K562 (cell line): Measurements from ENCODE around the gene APOL2. TPM values are rescaled to one million over a fixed set of nuclear protein-coding genes. Genes with fewer than 3 reads are reported as not detected.

Experiments
- CSDE1 ChIP-seq, 2 experiments: fragments of 450-650 bp; IDR thresholded peaks; 2 replicates each; pipeline ENCODE4 v1.6.1; 2016; ENCODE audit warnings: mild to moderate bottlenecking in 1 of 2
- GABPA ChIP-seq: fragments of 200-800 bp; sonication (Bioruptor generic); conservative IDR thresholded peaks from 2 replicates; pipeline ENCODE4 v1.6.1; 2016; ENCODE audit warnings: low read depth, missing genetic modification characterization, missing compliant biosample characterization
- ILF3 ChIP-seq: fragments of 450-650 bp; IDR thresholded peaks from 2 replicates; pipeline ENCODE4 v1.6.1; 2018; ENCODE audit warnings: antibody characterized with exemption, mild to moderate bottlenecking, moderate library complexity, borderline replicate concordance
- MNT ChIP-seq, 2 experiments: fragments of 450-650 bp; conservative IDR thresholded peaks; 2 replicates each; pipeline ENCODE4 v1.6.1; 2017; ENCODE audit warnings: mild to moderate bottlenecking in 2 of 2, moderate library complexity in 2 of 2
- NEUROD1 ChIP-seq: fragments of 150-350 bp; IDR thresholded peaks from 2 replicates; pipeline ENCODE4 v1.6.1; 2014; ENCODE audit warnings: borderline replicate concordance, low read length, low read depth; ENCODE audit not compliant: partially characterized antibody
- PATZ1 ChIP-seq: fragments of 250-450 bp; sonication (Bioruptor Pico); IDR thresholded peaks from 2 replicates; pipeline ENCODE4 v1.5.0; 2020; ENCODE audit warnings: mild to moderate bottlenecking, borderline replicate concordance
- SMAD1 ChIP-seq: fragments of 150-350 bp; IDR thresholded peaks from 2 replicates; pipeline ENCODE4 v1.6.1; 2014; ENCODE audit warnings: low read length, low read depth; ENCODE audit not compliant: partially characterized antibody
- U2AF1 ChIP-seq: fragments of 200-400 bp; formaldehyde crosslinking; optimal IDR thresholded peaks from 2 replicates; pipeline ENCODE3; 2017; ENCODE audit warnings: mild to moderate bottlenecking, low read depth, low read length, moderate library complexity
- ZBTB1 ChIP-seq: sonication (generic); formaldehyde crosslinking; IDR thresholded peaks from 2 replicates; pipeline ENCODE4 v1.8.1; 2023; ENCODE audit warnings: missing genetic modification reagents, low read depth, mild to moderate bottlenecking, borderline replicate concordance
- ZBTB17 ChIP-seq: fragments of 450-650 bp; formaldehyde crosslinking; IDR thresholded peaks from 2 replicates; pipeline ENCODE4 v1.4.0; 2020; ENCODE audit warnings: mild to moderate bottlenecking
- ZNF280B ChIP-seq: fragments of 250-450 bp; sonication (Bioruptor Pico); IDR thresholded peaks from 2 replicates; pipeline ENCODE4 v1.5.1; 2021; ENCODE audit warnings: mild to moderate bottlenecking
- ZNF407 ChIP-seq: fragments of 450-650 bp; IDR thresholded peaks from 2 replicates; pipeline ENCODE4 v1.6.1; 2016; ENCODE audit warnings: low read depth
- ZNF551 ChIP-seq: fragments of 250-450 bp; sonication (Bioruptor Pico); IDR thresholded peaks from 2 replicates; pipeline ENCODE4 v1.5.0; 2021; ENCODE audit warnings: mild to moderate bottlenecking, moderate library complexity
- polyA plus RNA-seq, 8 experiments: library from polyadenylated mRNA; depleted of rRNA in 4 of 8; stranded (reverse) in 5 of 8; unstranded in 3 of 8; fragments of >200 nt; fragmentation: Nextera tagmentation in 2 of 8; fragmentation: Illumina TruSeq in 1 of 8; extraction: Ambion mirVana in 2 of 8; extraction: Trizol in 1 of 8; gene quantifications; 2 replicates each; pipeline versions ENCODE4 v1.2.1 to v1.2.3, GENCODE V29; 2011 to 2014; ENCODE audit warnings: inconsistent platforms in 1 of 8, missing spikeins in 1 of 8
- total RNA-seq, 7 experiments: library from RNA; depleted of rRNA in 6 of 7; stranded (reverse); fragments of >200 nt in 6 of 7; fragmentation: Illumina TruSeq in 2 of 7; extraction: Trizol in 2 of 7; gene quantifications; 2 replicates each; pipeline versions ENCODE4 v1.2.1 to v1.2.3, GENCODE V29; 2011 to 2021; ENCODE audit warnings: low replicate concordance in 1 of 7

The APOL2 gene
- total and polyA plus RNA-seq, 9 of the 15 experiments (the other 6 are each of a cell fraction or from before 2014, with no cell fraction given): 2.7 to 10.6 (median 8.9) TPM

- no peak for TF ChIP-seq ZNF407
- no peak for TF ChIP-seq U2AF1
- no peak for TF ChIP-seq ZNF280B
- TF ChIP-seq ILF3: no peak
- TF ChIP-seq MNT (conservative IDR thresholded peaks at IDR 0.05): peak in 1 of 2 experiments; percentile 60; a peak in 1 of 4 replicates
- no peak for TF ChIP-seq GABPA (tag)
- TF ChIP-seq CSDE1 (IDR thresholded peaks at IDR 0.05): no peak
- TF ChIP-seq ZBTB17 (CRISPR knock-in tag): no peak
- no peak for TF ChIP-seq ZBTB1
- TF ChIP-seq SMAD1: no peak
- no peak for TF ChIP-seq PATZ1 (CRISPR knock-in tag)
- TF ChIP-seq NEUROD1: no peak
- no peak for TF ChIP-seq ZNF551 (CRISPR knock-in tag)
These were observed 13.6 kb upstream of the APOL2 start, which contains the start of gene APOL1 (continued) for GRCh38 chr22:36252754-36253522.
